Heart left ventricle (tissue), 13 donors: ENCODE measurements around the gene ZNF70.

Experiments used
- POLR2A ChIP-seq, 2 donors: fragments of 450-650 bp; IDR thresholded peaks; one replicate each; pipeline ENCODE4 v1.6.1; 2017; ENCODE audit warnings: antibody characterized with exemption in 2 of 2, mild to moderate bottlenecking in 2 of 2, moderate library complexity in 2 of 2
- TF ChIP-seq, protein P1 (sequence below), 12 donors: fragments of 200-600 bp; sonication (generic) in 4 of 12; IDR thresholded peaks; one replicate each; pipeline versions ENCODE4 v1.5.0 to v1.8.0; 2018 to 2022; ENCODE audit warnings: antibody characterized with exemption in 12 of 12, mild to moderate bottlenecking in 5 of 12
- donor health status: ischemic (EF 13 %, LVEDD 7.1; RV severe dilation, severe dysfunction).
- donor health status: DM: no; HTN: yes; CAD: no.
- donor health status: DM: no; HTN: no; CAD: no.
- donor health status: ischemic (EF 25% LVEDD 6.9; RV normal size, moderate dysfunction).
- donor health status: ischemic (EF 25% LVEDD 5.7; RV mildly dilated, moderate dysfunction).
- donor health status: ischemic (EF 35%, LVEDD 5.7; RV mildly dilated, moderate dysfunction).
- donor health status: nonischemic (EF 11% LVEDD 7.7; RV severe dilation, severe dysfunction).
- donor health status: DM: yes; HTN: yes; CAD: no.
- donor health status: PGD.
- donor health status: ischemic (EF 29% LVEDD 5.4; RV normal size, mild dysfunction).
- donor health status: nonischemic (EF 23%, LVEDD 6.1; RV moderate dilation, normal function).

DNA sequence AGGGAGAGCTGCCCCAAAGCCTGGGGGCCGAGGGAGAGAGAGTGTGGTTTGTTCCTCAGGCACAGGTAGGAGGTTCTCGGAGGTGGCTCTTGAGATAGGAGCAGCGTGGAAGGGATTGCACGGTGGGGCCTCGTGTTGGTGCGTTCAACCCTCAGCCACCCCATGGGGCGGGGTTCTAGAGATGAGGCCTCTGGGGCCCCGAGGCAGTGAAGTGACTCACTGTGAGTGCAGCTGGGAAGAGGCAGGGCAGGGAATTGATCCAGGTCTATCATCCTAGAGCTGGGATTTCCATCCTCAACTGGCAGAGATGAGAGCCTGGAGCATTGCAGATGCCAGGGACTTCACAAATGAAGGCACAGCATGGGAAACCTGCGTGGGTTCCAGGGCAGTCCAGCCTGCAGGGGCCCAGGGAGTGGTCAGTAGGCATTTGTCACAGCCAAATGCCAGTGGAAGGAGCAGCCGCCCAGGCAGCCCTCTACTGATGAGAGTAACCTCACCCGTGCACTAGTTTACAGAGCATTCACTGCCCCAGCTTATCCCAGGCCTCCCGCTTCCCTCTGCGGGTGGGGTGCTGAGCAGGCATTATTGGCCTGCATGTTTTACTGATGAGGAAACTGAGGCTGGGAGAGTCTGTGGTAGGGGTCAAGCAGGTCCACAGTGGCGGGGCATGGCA is 30.7 kb upstream of the ZNF70 start:
- TF ChIP-seq, protein P1, sequence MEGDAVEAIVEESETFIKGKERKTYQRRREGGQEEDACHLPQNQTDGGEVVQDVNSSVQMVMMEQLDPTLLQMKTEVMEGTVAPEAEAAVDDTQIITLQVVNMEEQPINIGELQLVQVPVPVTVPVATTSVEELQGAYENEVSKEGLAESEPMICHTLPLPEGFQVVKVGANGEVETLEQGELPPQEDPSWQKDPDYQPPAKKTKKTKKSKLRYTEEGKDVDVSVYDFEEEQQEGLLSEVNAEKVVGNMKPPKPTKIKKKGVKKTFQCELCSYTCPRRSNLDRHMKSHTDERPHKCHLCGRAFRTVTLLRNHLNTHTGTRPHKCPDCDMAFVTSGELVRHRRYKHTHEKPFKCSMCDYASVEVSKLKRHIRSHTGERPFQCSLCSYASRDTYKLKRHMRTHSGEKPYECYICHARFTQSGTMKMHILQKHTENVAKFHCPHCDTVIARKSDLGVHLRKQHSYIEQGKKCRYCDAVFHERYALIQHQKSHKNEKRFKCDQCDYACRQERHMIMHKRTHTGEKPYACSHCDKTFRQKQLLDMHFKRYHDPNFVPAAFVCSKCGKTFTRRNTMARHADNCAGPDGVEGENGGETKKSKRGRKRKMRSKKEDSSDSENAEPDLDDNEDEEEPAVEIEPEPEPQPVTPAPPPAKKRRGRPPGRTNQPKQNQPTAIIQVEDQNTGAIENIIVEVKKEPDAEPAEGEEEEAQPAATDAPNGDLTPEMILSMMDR (IDR thresholded peaks at IDR 0.05): no peak
- no peak for TF ChIP-seq POLR2A (IDR thresholded peaks at IDR 0.05)
